ENCODE measurements around the gene FBXW8. TPM values are rescaled to one million over a fixed set of nuclear protein-coding genes. Genes with fewer than 3 reads are reported as not detected.

The FBXW8 gene
- total RNA-seq, 1 experiment from 2014 or later: 15.6 TPM

DNA sequence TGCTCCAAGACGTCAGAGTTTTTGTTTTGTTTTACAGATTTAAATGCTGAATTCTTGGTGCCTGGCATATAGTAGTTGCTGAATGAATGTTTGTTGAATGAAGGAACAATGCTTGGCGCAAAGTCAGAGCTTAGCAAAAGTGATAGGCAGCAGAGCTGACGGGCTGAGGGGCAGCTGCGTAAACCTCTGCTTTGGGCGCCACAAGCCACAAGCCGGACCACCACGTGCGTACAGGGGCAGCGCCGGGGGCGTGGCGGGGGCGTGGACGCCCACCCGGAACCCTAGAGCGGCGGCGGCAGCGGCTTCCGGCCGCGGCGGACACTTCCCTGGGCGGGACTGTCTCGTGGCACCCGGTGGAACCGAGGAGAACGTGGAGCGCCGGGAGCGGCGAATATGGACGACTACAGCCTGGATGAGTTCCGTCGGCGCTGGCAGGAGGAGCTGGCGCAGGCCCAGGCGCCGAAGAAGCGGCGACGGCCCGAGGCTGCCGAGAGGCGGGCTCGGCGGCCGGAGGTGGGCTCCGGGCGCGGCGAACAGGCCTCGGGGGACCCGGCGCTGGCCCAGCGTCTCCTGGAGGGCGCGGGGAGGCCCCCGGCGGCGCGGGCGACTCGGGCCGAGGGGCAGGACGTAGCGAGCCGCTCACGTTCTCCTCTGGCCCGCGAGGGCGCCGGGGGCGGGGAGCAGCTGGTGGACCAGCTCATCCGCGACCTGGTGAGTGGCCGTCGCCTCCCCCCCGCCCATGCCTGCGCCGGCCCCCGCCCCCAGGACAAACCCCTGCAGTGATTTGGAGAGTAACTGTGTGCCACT, at the start of gene FBXW8 (continued):
- TF ChIP-seq, protein P1, sequence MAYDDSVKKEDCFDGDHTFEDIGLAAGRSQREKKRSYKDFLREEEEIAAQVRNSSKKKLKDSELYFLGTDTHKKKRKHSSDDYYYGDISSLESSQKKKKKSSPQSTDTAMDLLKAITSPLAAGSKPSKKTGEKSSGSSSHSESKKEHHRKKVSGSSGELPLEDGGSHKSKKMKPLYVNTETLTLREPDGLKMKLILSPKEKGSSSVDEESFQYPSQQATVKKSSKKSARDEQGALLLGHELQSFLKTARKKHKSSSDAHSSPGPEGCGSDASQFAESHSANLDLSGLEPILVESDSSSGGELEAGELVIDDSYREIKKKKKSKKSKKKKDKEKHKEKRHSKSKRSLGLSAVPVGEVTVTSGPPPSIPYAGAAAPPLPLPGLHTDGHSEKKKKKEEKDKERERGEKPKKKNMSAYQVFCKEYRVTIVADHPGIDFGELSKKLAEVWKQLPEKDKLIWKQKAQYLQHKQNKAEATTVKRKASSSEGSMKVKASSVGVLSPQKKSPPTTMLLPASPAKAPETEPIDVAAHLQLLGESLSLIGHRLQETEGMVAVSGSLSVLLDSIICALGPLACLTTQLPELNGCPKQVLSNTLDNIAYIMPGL (CRISPR knock-in tag; IDR thresholded peaks at IDR 0.05): peak; percentile 93
- TF ChIP-seq SP1 (CRISPR knock-in tag; conservative IDR thresholded peaks at IDR 0.05) (peak; percentile 94), CREM (CRISPR knock-in tag; IDR thresholded peaks at IDR 0.05) (peak; percentile 80), SMAD4 (CRISPR knock-in tag; IDR thresholded peaks at IDR 0.05) (no peak), MYBL2 (CRISPR knock-in tag; IDR thresholded peaks at IDR 0.05) (peak; percentile 89; the same call in 1 of the 2 replicates), RELA (CRISPR knock-in tag; IDR thresholded peaks at IDR 0.05; ENCODE audit: borderline replicate concordance) (peak; percentile 83; the same call in 1 of the 2 replicates), ESRRA (CRISPR knock-in tag; IDR thresholded peaks at IDR 0.05; ENCODE audit: borderline replicate concordance) (peak; percentile 78; the same call in 1 of the 2 replicates), JAZF1 (CRISPR knock-in tag; IDR thresholded peaks at IDR 0.05) (no peak), FOXJ3 (CRISPR knock-in tag; IDR thresholded peaks at IDR 0.05; ENCODE audit: borderline replicate concordance) (no peak), NFYB (CRISPR knock-in tag; conservative IDR thresholded peaks at IDR 0.05; ENCODE audit: low read depth) (no peak), NFE2L1 (CRISPR knock-in tag; IDR thresholded peaks at IDR 0.05) (peak; percentile 51; the same call in 1 of the 2 replicates)
- TF ChIP-seq, protein P2, sequence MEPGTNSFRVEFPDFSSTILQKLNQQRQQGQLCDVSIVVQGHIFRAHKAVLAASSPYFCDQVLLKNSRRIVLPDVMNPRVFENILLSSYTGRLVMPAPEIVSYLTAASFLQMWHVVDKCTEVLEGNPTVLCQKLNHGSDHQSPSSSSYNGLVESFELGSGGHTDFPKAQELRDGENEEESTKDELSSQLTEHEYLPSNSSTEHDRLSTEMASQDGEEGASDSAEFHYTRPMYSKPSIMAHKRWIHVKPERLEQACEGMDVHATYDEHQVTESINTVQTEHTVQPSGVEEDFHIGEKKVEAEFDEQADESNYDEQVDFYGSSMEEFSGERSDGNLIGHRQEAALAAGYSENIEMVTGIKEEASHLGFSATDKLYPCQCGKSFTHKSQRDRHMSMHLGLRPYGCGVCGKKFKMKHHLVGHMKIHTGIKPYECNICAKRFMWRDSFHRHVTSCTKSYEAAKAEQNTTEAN (CRISPR knock-in tag; IDR thresholded peaks at IDR 0.05): no peak
- TF ChIP-seq, protein P3, sequence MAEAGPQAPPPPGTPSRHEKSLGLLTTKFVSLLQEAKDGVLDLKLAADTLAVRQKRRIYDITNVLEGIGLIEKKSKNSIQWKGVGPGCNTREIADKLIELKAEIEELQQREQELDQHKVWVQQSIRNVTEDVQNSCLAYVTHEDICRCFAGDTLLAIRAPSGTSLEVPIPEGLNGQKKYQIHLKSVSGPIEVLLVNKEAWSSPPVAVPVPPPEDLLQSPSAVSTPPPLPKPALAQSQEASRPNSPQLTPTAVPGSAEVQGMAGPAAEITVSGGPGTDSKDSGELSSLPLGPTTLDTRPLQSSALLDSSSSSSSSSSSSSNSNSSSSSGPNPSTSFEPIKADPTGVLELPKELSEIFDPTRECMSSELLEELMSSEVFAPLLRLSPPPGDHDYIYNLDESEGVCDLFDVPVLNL (CRISPR knock-in tag; IDR thresholded peaks at IDR 0.05; ENCODE audit: borderline replicate concordance, low read depth): no peak

DNA sequence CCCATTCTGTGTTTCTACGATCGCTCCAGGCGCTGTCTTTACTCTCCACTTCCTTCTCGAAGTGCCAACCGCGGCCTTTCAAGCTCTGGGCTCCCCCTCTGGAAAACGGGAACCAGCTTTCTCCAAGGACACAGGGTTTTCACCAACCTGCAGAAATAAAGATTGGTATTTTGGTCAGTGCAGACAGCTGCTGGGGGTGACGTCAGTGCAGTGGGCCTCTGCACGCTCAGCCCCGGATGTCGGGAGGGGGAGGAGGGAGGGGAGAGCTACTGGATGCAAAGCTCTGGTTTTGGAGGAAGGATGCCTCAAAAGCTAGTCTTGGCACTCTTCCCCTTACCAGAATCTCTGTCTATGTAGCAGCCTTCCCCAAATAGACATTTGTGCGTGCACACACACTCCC, 49.4 kb upstream of the FBXW8 start:
- POLR2A ChIA-PET: interaction anchor here (0.5 kb wide), 1 partner anchor 14 kb away, joined by 3 read pairs; no protein-coding TSS in a partner anchor
- H3K4me3 Mint-ChIP-seq: no peak overlapping the region
- H3K36me3 Mint-ChIP-seq: no peaks in the 10 kb centered on the region
- CTCF ChIA-PET: interaction anchor here (1.0 to 1.1 kb wide), 3 partner anchors 22 to 158 kb away, joined by 3 to 9 read pairs (median 6); no protein-coding TSS in a partner anchor
- H3K9me3 Mint-ChIP-seq: no peaks in the 10 kb centered on the region
- peaks cover 14% of the 10 kb centered on the region for H3K4me1 Mint-ChIP-seq
- ATAC-seq: no peak
- no peak for DNase-seq (ENCODE audit: low spot score)
- TF ChIP-seq SMAD3 (CRISPR knock-in tag; IDR thresholded peaks at IDR 0.05; ENCODE audit: borderline replicate concordance) (no peak), RORB (CRISPR knock-in tag; IDR thresholded peaks at IDR 0.05) (no peak), JAZF1 (CRISPR knock-in tag; IDR thresholded peaks at IDR 0.05) (no peak), NR1H2 (CRISPR knock-in tag; IDR thresholded peaks at IDR 0.05) (no peak)
- TF ChIP-seq, protein P4, sequence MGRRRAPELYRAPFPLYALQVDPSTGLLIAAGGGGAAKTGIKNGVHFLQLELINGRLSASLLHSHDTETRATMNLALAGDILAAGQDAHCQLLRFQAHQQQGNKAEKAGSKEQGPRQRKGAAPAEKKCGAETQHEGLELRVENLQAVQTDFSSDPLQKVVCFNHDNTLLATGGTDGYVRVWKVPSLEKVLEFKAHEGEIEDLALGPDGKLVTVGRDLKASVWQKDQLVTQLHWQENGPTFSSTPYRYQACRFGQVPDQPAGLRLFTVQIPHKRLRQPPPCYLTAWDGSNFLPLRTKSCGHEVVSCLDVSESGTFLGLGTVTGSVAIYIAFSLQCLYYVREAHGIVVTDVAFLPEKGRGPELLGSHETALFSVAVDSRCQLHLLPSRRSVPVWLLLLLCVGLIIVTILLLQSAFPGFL (CRISPR knock-in tag; IDR thresholded peaks at IDR 0.05; ENCODE audit: borderline replicate concordance): no peak
- TF ChIP-seq, protein P5, sequence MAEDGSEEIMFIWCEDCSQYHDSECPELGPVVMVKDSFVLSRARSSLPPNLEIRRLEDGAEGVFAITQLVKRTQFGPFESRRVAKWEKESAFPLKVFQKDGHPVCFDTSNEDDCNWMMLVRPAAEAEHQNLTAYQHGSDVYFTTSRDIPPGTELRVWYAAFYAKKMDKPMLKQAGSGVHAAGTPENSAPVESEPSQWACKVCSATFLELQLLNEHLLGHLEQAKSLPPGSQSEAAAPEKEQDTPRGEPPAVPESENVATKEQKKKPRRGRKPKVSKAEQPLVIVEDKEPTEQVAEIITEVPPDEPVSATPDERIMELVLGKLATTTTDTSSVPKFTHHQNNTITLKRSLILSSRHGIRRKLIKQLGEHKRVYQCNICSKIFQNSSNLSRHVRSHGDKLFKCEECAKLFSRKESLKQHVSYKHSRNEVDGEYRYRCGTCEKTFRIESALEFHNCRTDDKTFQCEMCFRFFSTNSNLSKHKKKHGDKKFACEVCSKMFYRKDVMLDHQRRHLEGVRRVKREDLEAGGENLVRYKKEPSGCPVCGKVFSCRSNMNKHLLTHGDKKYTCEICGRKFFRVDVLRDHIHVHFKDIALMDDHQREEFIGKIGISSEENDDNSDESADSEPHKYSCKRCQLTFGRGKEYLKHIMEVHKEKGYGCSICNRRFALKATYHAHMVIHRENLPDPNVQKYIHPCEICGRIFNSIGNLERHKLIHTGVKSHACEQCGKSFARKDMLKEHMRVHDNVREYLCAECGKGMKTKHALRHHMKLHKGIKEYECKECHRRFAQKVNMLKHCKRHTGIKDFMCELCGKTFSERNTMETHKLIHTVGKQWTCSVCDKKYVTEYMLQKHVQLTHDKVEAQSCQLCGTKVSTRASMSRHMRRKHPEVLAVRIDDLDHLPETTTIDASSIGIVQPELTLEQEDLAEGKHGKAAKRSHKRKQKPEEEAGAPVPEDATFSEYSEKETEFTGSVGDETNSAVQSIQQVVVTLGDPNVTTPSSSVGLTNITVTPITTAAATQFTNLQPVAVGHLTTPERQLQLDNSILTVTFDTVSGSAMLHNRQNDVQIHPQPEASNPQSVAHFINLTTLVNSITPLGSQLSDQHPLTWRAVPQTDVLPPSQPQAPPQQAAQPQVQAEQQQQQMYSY (CRISPR knock-in tag; IDR thresholded peaks at IDR 0.05): no peak
- TF ChIP-seq, protein P6, sequence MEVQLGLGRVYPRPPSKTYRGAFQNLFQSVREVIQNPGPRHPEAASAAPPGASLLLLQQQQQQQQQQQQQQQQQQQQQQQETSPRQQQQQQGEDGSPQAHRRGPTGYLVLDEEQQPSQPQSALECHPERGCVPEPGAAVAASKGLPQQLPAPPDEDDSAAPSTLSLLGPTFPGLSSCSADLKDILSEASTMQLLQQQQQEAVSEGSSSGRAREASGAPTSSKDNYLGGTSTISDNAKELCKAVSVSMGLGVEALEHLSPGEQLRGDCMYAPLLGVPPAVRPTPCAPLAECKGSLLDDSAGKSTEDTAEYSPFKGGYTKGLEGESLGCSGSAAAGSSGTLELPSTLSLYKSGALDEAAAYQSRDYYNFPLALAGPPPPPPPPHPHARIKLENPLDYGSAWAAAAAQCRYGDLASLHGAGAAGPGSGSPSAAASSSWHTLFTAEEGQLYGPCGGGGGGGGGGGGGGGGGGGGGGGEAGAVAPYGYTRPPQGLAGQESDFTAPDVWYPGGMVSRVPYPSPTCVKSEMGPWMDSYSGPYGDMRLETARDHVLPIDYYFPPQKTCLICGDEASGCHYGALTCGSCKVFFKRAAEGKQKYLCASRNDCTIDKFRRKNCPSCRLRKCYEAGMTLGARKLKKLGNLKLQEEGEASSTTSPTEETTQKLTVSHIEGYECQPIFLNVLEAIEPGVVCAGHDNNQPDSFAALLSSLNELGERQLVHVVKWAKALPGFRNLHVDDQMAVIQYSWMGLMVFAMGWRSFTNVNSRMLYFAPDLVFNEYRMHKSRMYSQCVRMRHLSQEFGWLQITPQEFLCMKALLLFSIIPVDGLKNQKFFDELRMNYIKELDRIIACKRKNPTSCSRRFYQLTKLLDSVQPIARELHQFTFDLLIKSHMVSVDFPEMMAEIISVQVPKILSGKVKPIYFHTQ (CRISPR knock-in tag; IDR thresholded peaks at IDR 0.05): no peak
- no peaks in the 10 kb centered on the region for H3K27me3 Mint-ChIP-seq (ENCODE audit: low read depth)
- no peak overlapping the region for H3K27ac Mint-ChIP-seq

Measured in WTC11 (cell line).